Measurements from ENCODE around the gene TBC1D9.

DNA sequence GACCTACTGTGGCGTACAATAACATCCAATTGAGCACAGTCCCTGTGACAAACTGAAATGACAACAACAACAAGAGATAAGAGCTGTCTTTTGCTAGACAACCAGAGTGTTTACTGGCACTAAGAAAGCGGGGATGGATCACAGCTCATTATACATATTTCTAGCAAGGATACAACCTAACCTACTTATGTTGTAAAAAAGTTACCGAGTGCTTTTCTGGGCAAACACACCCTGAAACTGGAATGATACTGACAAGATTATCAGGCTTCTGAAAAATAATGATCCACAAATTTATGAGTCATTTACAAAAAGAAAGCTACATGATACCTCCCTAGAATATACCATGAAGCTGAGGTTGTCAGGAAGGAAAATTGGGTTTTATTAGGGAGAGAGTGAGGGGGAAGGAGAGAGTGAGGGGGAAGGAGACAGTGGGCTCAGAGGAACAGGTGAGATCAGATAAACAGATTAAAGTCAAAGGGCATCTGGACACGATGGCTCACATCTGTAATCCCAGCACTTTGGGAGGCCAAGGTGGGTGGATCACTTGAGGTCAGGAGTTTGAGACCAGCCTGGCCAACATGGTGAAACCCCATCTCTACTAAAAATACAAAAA is 20.3 kb downstream of the TBC1D9 start:
- TF ChIP-seq EZH2phosphoT487 (IDR thresholded peaks at IDR 0.05; ENCODE audit: low read length), result no peak
- TF ChIP-seq, protein P1, sequence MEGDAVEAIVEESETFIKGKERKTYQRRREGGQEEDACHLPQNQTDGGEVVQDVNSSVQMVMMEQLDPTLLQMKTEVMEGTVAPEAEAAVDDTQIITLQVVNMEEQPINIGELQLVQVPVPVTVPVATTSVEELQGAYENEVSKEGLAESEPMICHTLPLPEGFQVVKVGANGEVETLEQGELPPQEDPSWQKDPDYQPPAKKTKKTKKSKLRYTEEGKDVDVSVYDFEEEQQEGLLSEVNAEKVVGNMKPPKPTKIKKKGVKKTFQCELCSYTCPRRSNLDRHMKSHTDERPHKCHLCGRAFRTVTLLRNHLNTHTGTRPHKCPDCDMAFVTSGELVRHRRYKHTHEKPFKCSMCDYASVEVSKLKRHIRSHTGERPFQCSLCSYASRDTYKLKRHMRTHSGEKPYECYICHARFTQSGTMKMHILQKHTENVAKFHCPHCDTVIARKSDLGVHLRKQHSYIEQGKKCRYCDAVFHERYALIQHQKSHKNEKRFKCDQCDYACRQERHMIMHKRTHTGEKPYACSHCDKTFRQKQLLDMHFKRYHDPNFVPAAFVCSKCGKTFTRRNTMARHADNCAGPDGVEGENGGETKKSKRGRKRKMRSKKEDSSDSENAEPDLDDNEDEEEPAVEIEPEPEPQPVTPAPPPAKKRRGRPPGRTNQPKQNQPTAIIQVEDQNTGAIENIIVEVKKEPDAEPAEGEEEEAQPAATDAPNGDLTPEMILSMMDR (IDR thresholded peaks at IDR 0.05; ENCODE audit: low read length), result no peak
- TF ChIP-seq EZH2 (optimal IDR thresholded peaks at IDR 0.05; ENCODE audit: low read depth, low read length), result no peak

Data from MM.1S (cell line).